HepG2 (cell line): ENCODE measurements around the gene SMIM13. TPM values are rescaled to one million over a fixed set of nuclear protein-coding genes. Genes with fewer than 3 reads are reported as not detected.

ENCODE experiments used
- ATF2 ChIP-seq: sonication (generic); formaldehyde crosslinking; IDR thresholded peaks from 2 replicates; pipeline ENCODE4 v1.4.0; 2020; ENCODE audit warnings: missing genetic modification reagents
- BRD4 ChIP-seq: sonication (generic); formaldehyde crosslinking; IDR thresholded peaks from 2 replicates; pipeline ENCODE4 v1.4.0; 2020; ENCODE audit warnings: missing genetic modification reagents
- DMAP1 ChIP-seq: IDR thresholded peaks from 2 replicates; pipeline ENCODE4 v1.6.1; 2016
- EZH2 ChIP-seq: conservative IDR thresholded peaks from 2 replicates; pipeline ENCODE4 v1.6.1; 2012; ENCODE audit warnings: mild to moderate bottlenecking, low read depth, low read length, moderate library complexity
- FOXK1 ChIP-seq: sonication (generic); formaldehyde crosslinking; IDR thresholded peaks from 2 replicates; pipeline ENCODE4 v1.4.0; 2020; ENCODE audit warnings: low read depth, missing genetic modification reagents, borderline replicate concordance
- GATAD2A ChIP-seq: IDR thresholded peaks from 2 replicates; pipeline ENCODE4 v1.6.1; 2016
- MED13 ChIP-seq: sonication (generic); formaldehyde crosslinking; IDR thresholded peaks from 2 replicates; pipeline ENCODE4 v1.5.0; 2020; ENCODE audit warnings: missing genetic modification reagents
- MTF2 ChIP-seq: sonication (generic); formaldehyde crosslinking; IDR thresholded peaks from 2 replicates; pipeline ENCODE4 v1.5.0; 2020; ENCODE audit warnings: missing genetic modification reagents, borderline replicate concordance
- SMAD1 ChIP-seq: sonication (generic); formaldehyde crosslinking; IDR thresholded peaks from 2 replicates; pipeline ENCODE4 v1.4.0; 2020; ENCODE audit warnings: missing genetic modification reagents, low read depth, mild to moderate bottlenecking, borderline replicate concordance
- TP53 ChIP-seq: sonication (generic); formaldehyde crosslinking; conservative IDR thresholded peaks from 2 replicates; pipeline ENCODE4 v1.4.0; 2020; ENCODE audit warnings: missing genetic modification reagents
- ZNF276 ChIP-seq: sonication (generic); formaldehyde crosslinking; IDR thresholded peaks from 2 replicates; pipeline ENCODE4 v1.4.0; 2020; ENCODE audit warnings: mild to moderate bottlenecking, low read depth, missing genetic modification reagents
- ZNF460 ChIP-seq: sonication (generic); formaldehyde crosslinking; IDR thresholded peaks from 2 replicates; pipeline ENCODE4 v1.5.1; 2020; ENCODE audit warnings: missing genetic modification reagents, mild to moderate bottlenecking, borderline replicate concordance
- ZNF570 ChIP-seq: sonication (generic); formaldehyde crosslinking; IDR thresholded peaks from 2 replicates; pipeline ENCODE4 v1.4.0; 2020; ENCODE audit warnings: mild to moderate bottlenecking, missing genetic modification reagents, borderline replicate concordance
- ZNF616 ChIP-seq: sonication (generic); formaldehyde crosslinking; IDR thresholded peaks from 2 replicates; pipeline ENCODE4 v1.5.0; 2020; ENCODE audit warnings: low read depth, mild to moderate bottlenecking, missing genetic modification reagents
- ZNF652 ChIP-seq: IDR thresholded peaks from 2 replicates; pipeline ENCODE4 v1.6.1; 2016; ENCODE audit warnings: low read depth, borderline replicate concordance
- ZNF720 ChIP-seq: sonication (generic); formaldehyde crosslinking; IDR thresholded peaks from 2 replicates; pipeline ENCODE4 v1.4.0; 2020; ENCODE audit warnings: missing genetic modification reagents
- ZNF737 ChIP-seq: sonication (generic); formaldehyde crosslinking; IDR thresholded peaks from 2 replicates; pipeline ENCODE4 v1.5.0; 2020; ENCODE audit warnings: missing genetic modification reagents, mild to moderate bottlenecking, borderline replicate concordance
- ZSCAN12 ChIP-seq: sonication (generic); formaldehyde crosslinking; IDR thresholded peaks from 2 replicates; pipeline ENCODE4 v1.9.0; 2021; ENCODE audit warnings: mild to moderate bottlenecking, missing genetic modification reagents
- ZSCAN21 ChIP-seq: sonication (generic); formaldehyde crosslinking; IDR thresholded peaks from 2 replicates; pipeline ENCODE4 v1.8.0; 2022; ENCODE audit warnings: mild to moderate bottlenecking, missing genetic modification reagents, moderate library complexity, borderline replicate concordance
- polyA plus RNA-seq, 8 experiments: library from polyadenylated mRNA; depleted of rRNA in 3 of 8; stranded (reverse) in 7 of 8; unstranded in 1 of 8; fragments of >200 nt; fragmentation: Illumina TruSeq in 4 of 8; extraction: Trizol in 4 of 8; gene quantifications; 2 replicates each; pipeline versions ENCODE4 v1.2.1 to v1.2.3, GENCODE V29; 2011 to 2016; ENCODE audit warnings: low read depth in 4 of 8, missing spikeins in 1 of 8, mixed read lengths in 1 of 8; ENCODE audit not compliant: insufficient read depth in 1 of 8
- total RNA-seq, 5 experiments: library from RNA; depleted of rRNA; stranded (reverse); fragments of >200 nt; fragmentation: Illumina TruSeq; extraction: Trizol; gene quantifications; 2 replicates each; pipeline ENCODE4 v1.2.3, GENCODE V29; 2016; ENCODE audit warnings: low read depth in 1 of 5
- TF ChIP-seq, protein P1 (sequence below): sonication (generic); formaldehyde crosslinking; IDR thresholded peaks from 2 replicates; pipeline ENCODE4 v1.4.0; 2020; ENCODE audit warnings: missing genetic modification reagents
- TF ChIP-seq, protein P2 (sequence below): sonication (generic); formaldehyde crosslinking; IDR thresholded peaks from 2 replicates; pipeline ENCODE4 v1.9.0; 2021; ENCODE audit warnings: missing genetic modification reagents, borderline replicate concordance
- TF ChIP-seq, protein P3 (sequence below): sonication (generic); formaldehyde crosslinking; conservative IDR thresholded peaks from 2 replicates; pipeline ENCODE4 v1.4.0; 2020; ENCODE audit warnings: missing genetic modification reagents

The SMIM13 gene
- total and polyA plus RNA-seq, 2 of the 13 experiments (the other 11 are each of a cell fraction or from before 2014, with no cell fraction given): 2.7 to 10.2 TPM

DNA sequence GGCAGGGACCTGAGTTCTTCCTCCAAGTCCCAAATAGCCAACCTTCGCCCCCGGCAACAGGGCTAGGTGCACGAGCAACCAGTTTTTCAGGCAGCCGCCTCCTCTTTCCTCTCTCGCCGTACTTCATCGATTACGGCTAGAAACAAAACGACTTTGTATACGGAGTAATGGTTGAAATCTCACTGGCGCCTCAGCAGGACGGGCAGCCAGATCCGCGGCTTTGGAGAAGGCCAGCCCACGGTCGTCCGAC is 333 bp upstream of the SMIM13 start (continued):
- TF ChIP-seq ZNF276 (CRISPR knock-in tag): no peak
- no peak for TF ChIP-seq ZNF720 (CRISPR knock-in tag)
- no peak for TF ChIP-seq ZNF737
- TF ChIP-seq ZNF616 (CRISPR knock-in tag): no peak
- no peak for TF ChIP-seq GATAD2A (CRISPR knock-in tag)
- TF ChIP-seq FOXK1 (CRISPR knock-in tag): no peak; the same call in 1 of the 2 replicates
- no peak for TF ChIP-seq ZSCAN21
- no peak for TF ChIP-seq MED13 (CRISPR knock-in tag)
- no peak for TF ChIP-seq ZNF460 (CRISPR knock-in tag)
- peak; percentile 87; the same call in 1 of the 2 replicates for TF ChIP-seq DMAP1
- TF ChIP-seq SMAD1 (CRISPR knock-in tag): no peak
- TF ChIP-seq ZNF652 (CRISPR knock-in tag): 0 out of 2 replicates have a peak, but pooled peaks have one; percentile 65
- TF ChIP-seq, protein P1, sequence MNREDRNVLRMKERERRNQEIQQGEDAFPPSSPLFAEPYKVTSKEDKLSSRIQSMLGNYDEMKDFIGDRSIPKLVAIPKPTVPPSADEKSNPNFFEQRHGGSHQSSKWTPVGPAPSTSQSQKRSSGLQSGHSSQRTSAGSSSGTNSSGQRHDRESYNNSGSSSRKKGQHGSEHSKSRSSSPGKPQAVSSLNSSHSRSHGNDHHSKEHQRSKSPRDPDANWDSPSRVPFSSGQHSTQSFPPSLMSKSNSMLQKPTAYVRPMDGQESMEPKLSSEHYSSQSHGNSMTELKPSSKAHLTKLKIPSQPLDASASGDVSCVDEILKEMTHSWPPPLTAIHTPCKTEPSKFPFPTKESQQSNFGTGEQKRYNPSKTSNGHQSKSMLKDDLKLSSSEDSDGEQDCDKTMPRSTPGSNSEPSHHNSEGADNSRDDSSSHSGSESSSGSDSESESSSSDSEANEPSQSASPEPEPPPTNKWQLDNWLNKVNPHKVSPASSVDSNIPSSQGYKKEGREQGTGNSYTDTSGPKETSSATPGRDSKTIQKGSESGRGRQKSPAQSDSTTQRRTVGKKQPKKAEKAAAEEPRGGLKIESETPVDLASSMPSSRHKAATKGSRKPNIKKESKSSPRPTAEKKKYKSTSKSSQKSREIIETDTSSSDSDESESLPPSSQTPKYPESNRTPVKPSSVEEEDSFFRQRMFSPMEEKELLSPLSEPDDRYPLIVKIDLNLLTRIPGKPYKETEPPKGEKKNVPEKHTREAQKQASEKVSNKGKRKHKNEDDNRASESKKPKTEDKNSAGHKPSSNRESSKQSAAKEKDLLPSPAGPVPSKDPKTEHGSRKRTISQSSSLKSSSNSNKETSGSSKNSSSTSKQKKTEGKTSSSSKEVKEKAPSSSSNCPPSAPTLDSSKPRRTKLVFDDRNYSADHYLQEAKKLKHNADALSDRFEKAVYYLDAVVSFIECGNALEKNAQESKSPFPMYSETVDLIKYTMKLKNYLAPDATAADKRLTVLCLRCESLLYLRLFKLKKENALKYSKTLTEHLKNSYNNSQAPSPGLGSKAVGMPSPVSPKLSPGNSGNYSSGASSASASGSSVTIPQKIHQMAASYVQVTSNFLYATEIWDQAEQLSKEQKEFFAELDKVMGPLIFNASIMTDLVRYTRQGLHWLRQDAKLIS (CRISPR knock-in tag): no peak
- TF ChIP-seq ZNF570 (CRISPR knock-in tag): no peak
- no peak for TF ChIP-seq ATF2 (CRISPR knock-in tag)
- TF ChIP-seq ZSCAN12 (CRISPR knock-in tag): 0 out of 2 replicates have a peak, but pooled peaks have one; percentile 59
- TF ChIP-seq, protein P2, sequence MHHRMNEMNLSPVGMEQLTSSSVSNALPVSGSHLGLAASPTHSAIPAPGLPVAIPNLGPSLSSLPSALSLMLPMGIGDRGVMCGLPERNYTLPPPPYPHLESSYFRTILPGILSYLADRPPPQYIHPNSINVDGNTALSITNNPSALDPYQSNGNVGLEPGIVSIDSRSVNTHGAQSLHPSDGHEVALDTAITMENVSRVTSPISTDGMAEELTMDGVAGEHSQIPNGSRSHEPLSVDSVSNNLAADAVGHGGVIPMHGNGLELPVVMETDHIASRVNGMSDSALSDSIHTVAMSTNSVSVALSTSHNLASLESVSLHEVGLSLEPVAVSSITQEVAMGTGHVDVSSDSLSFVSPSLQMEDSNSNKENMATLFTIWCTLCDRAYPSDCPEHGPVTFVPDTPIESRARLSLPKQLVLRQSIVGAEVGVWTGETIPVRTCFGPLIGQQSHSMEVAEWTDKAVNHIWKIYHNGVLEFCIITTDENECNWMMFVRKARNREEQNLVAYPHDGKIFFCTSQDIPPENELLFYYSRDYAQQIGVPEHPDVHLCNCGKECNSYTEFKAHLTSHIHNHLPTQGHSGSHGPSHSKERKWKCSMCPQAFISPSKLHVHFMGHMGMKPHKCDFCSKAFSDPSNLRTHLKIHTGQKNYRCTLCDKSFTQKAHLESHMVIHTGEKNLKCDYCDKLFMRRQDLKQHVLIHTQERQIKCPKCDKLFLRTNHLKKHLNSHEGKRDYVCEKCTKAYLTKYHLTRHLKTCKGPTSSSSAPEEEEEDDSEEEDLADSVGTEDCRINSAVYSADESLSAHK (CRISPR knock-in tag): no peak
- no peak for TF ChIP-seq EZH2
- TF ChIP-seq TP53 (CRISPR knock-in tag): no peak
- TF ChIP-seq, protein P3, sequence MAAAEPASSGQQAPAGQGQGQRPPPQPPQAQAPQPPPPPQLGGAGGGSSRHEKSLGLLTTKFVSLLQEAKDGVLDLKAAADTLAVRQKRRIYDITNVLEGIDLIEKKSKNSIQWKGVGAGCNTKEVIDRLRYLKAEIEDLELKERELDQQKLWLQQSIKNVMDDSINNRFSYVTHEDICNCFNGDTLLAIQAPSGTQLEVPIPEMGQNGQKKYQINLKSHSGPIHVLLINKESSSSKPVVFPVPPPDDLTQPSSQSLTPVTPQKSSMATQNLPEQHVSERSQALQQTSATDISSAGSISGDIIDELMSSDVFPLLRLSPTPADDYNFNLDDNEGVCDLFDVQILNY (CRISPR knock-in tag): no peak
- TF ChIP-seq BRD4 (CRISPR knock-in tag): no peak
- peak; percentile 8; the same call in 1 of the 2 replicates for TF ChIP-seq MTF2 (CRISPR knock-in tag)
